ENCODE data around the gene MEF2C. TPM values are rescaled to one million over a fixed set of nuclear protein-coding genes. Genes with fewer than 3 reads are reported as not detected.

MEF2C gene
- total RNA-seq, 1 experiment from 2014 or later = 9.9 TPM

- Histone ChIP-seq H3K27me3 (ENCODE audit: control insufficient read depth, insufficient read depth, low read length) (no peaks in the 10 kb centered on the region), H3K4me3 (ENCODE audit: low read depth in 2 of 2, low read length in 2 of 2) (no peak overlapping the region), H3K9me3 (ENCODE audit: control insufficient read depth, insufficient read depth, low read depth, low read length) (no peaks in the 10 kb centered on the region), H3K27ac (ENCODE audit: low read length) (no peak overlapping the region), H3K36me3 (ENCODE audit: control insufficient read depth, insufficient read depth, low read length) (no peaks in the 10 kb centered on the region), H3K4me1 (ENCODE audit: control insufficient read depth, insufficient read depth, low read length) (no peaks in the 10 kb centered on the region)
- no TSS peak for BruUV-seq (replicated peaks)
- no peak for DNase-seq (ENCODE audit: low read depth, low spot score)
- TF ChIP-seq SIN3A (IDR thresholded peaks at IDR 0.05; ENCODE audit: borderline replicate concordance, insufficient read depth, low read depth, low read length) (no peak), TCF7L2 (IDR thresholded peaks at IDR 0.05; ENCODE audit: low read depth, low read length) (no peak), REST (IDR thresholded peaks at IDR 0.05; ENCODE audit: insufficient read depth in 1 of 2, low read depth in 2 of 2, low read length in 1 of 2) (no peak), POLR2AphosphoS5 (IDR thresholded peaks at IDR 0.05; ENCODE audit: low read depth, low read length) (no peak), CTCF (IDR thresholded peaks at IDR 0.05) (no peak)
- in situ Hi-C loops (cut with HindIII; ENCODE audit: low pct_unique_long_range_greater_than_20kb, low sequenced_read_pairs) = no loop called here
- ATAC-seq = no peak
- ChIA-PET POLR2A (no interaction called here), CTCF (no interaction called here)
- intact Hi-C loops (cut with micrococcal nuclease; ENCODE audit: unreplicated experiment) = no loop called here
Observed at GRCh38 chr5:88760527-88760926, 122.5 kb downstream of the MEF2C start.

GRCh38 chr5:88758591-88758990 lies 124.4 kb downstream of the MEF2C start:
- H3K27ac ChIP-seq (ENCODE audit: low read length) = no peak overlapping the region

More at GRCh38 chr5:88758591-88758990, 124.4 kb downstream of the MEF2C start:
- ChIA-PET POLR2A (no interaction called here), CTCF (no interaction called here)
- no peak for DNase-seq (ENCODE audit: low read depth, low spot score)
- Histone ChIP-seq H3K27me3 (ENCODE audit: control insufficient read depth, insufficient read depth, low read length) (no peaks in the 10 kb centered on the region), H3K4me3 (ENCODE audit: low read depth in 2 of 2, low read length in 2 of 2) (no peak overlapping the region), H3K4me1 (ENCODE audit: control insufficient read depth, insufficient read depth, low read length) (no peaks in the 10 kb centered on the region), H3K9me3 (ENCODE audit: control insufficient read depth, insufficient read depth, low read depth, low read length) (no peaks in the 10 kb centered on the region), H3K36me3 (ENCODE audit: control insufficient read depth, insufficient read depth, low read length) (no peaks in the 10 kb centered on the region)
- no peak for TF ChIP-seq TCF7L2 (IDR thresholded peaks at IDR 0.05; ENCODE audit: low read depth, low read length)
- no peak for TF ChIP-seq REST (IDR thresholded peaks at IDR 0.05; ENCODE audit: insufficient read depth in 1 of 2, low read depth in 2 of 2, low read length in 1 of 2)
- TF ChIP-seq SIN3A (IDR thresholded peaks at IDR 0.05; ENCODE audit: borderline replicate concordance, insufficient read depth, low read depth, low read length) = no peak
- no peak for TF ChIP-seq POLR2AphosphoS5 (IDR thresholded peaks at IDR 0.05; ENCODE audit: low read depth, low read length)
- no peak for TF ChIP-seq CTCF (IDR thresholded peaks at IDR 0.05)
- no peak for ATAC-seq
- no TSS peak for BruUV-seq (replicated peaks)
- in situ Hi-C loops (cut with HindIII; ENCODE audit: low pct_unique_long_range_greater_than_20kb, low sequenced_read_pairs) = no loop called here
- intact Hi-C loops (cut with micrococcal nuclease; ENCODE audit: unreplicated experiment) = no loop called here
